CD14-positive monocyte (primary cell): ENCODE measurements around the gene LFNG. TPM values are rescaled to one million over a fixed set of nuclear protein-coding genes. Genes with fewer than 3 reads are reported as not detected.

Experiments
- DNase-seq, 3 donors: peaks; one replicate each; pipeline ENCODE4 v3.0.0-alpha.2; 2011 to 2022
- H2AFZ ChIP-seq: 2 replicates; pipeline ENCODE4 v1.6.0; 2012; ENCODE audit warnings: mild to moderate bottlenecking, low read depth, low read length, inconsistent platforms; ENCODE audit not compliant: insufficient read depth, poor library complexity, severe bottlenecking
- H3K27ac ChIP-seq, 2 donors: 1 replicate in 1 of 2; 2 replicates in 1 of 2; pipeline ENCODE4 v1.5.1; 2012 to 2013; ENCODE audit warnings: low read length in 2 of 2, control low read depth in 1 of 2, inconsistent platforms in 1 of 2, low read depth in 1 of 2, mild to moderate bottlenecking in 1 of 2
- H3K27me3 ChIP-seq, 2 donors: one replicate each; pipeline versions ENCODE4 v1.6.0 to v1.6.1; 2011 to 2013; ENCODE audit warnings: low read length in 2 of 2; ENCODE audit not compliant: control insufficient read depth in 2 of 2, insufficient read depth in 2 of 2
- H3K36me3 ChIP-seq, 2 donors: replicated peaks in 1 of 2; 1 replicate in 1 of 2; 2 replicates in 1 of 2; pipeline versions ENCODE4 v1.5.1 to v1.6.1; 2012 to 2013; ENCODE audit warnings: low read length in 2 of 2, control low read depth in 1 of 2, inconsistent platforms in 1 of 2, mild to moderate bottlenecking in 1 of 2; ENCODE audit not compliant: insufficient read depth in 2 of 2, control insufficient read depth in 1 of 2
- H3K4me1 ChIP-seq, 2 donors: 1 replicate in 1 of 2; 2 replicates in 1 of 2; pipeline versions ENCODE4 v1.5.1 to v1.6.1; 2012 to 2013; ENCODE audit warnings: low read length in 2 of 2, control low read depth in 1 of 2, inconsistent platforms in 1 of 2, mild to moderate bottlenecking in 1 of 2, moderate library complexity in 1 of 2; ENCODE audit not compliant: insufficient read depth in 2 of 2, control insufficient read depth in 1 of 2
- H3K4me2 ChIP-seq: replicated peaks from 2 replicates; pipeline ENCODE3; 2012; ENCODE audit warnings: low read length, moderate library complexity, mild to moderate bottlenecking; ENCODE audit not compliant: poor library complexity, severe bottlenecking; ENCODE audit errors: extremely low read depth
- H3K4me3 ChIP-seq, 3 experiments: fragments of 200-600 bp in 1 of 3; sonication (generic) in 1 of 3; replicated peaks in 1 of 3; 1 replicate in 2 of 3; 2 replicates in 1 of 3; pipeline ENCODE4 v1.5.1; 2011 to 2013; ENCODE audit warnings: low read length in 3 of 3, mild to moderate bottlenecking in 3 of 3, control low read depth in 2 of 3, low read depth in 2 of 3, inconsistent platforms in 1 of 3, moderate library complexity in 1 of 3
- H3K79me2 ChIP-seq: 2 replicates; pipeline ENCODE4 v1.6.0; 2012; ENCODE audit warnings: mild to moderate bottlenecking, control low read depth, inconsistent platforms, low read length, moderate library complexity; ENCODE audit not compliant: insufficient read depth
- H3K9ac ChIP-seq: 2 replicates; pipeline ENCODE4 v1.6.0; 2017; ENCODE audit warnings: low read length, mild to moderate bottlenecking; ENCODE audit not compliant: insufficient read depth, poor library complexity, severe bottlenecking
- H3K9me3 ChIP-seq, 2 donors: replicated peaks in 1 of 2; 1 replicate in 1 of 2; 2 replicates in 1 of 2; pipeline versions ENCODE4 v1.5.1 to v1.6.1; 2012 to 2013; ENCODE audit warnings: low read length in 2 of 2, control low read depth in 1 of 2; ENCODE audit not compliant: control insufficient read depth in 1 of 2, insufficient read depth in 1 of 2
- H4K20me1 ChIP-seq: 2 replicates; pipeline ENCODE4 v1.6.0; 2012; ENCODE audit warnings: mild to moderate bottlenecking, low read length, control low read depth, moderate library complexity; ENCODE audit not compliant: insufficient read depth
- H3K27ac Mint-ChIP-seq, 7 donors: one replicate each; pipeline ENCODE4 v1.8.0; 2020; ENCODE audit warnings: mild to moderate bottlenecking in 7 of 7, mixed read lengths in 7 of 7, moderate library complexity in 6 of 7, inconsistent platforms in 2 of 7
- H3K27me3 Mint-ChIP-seq, 3 donors: one replicate each; pipeline ENCODE4 v1.8.0; 2021 to 2022; ENCODE audit warnings: low read depth in 3 of 3, mild to moderate bottlenecking in 3 of 3, mixed read lengths in 3 of 3, moderate library complexity in 3 of 3, inconsistent platforms in 1 of 3
- H3K36me3 Mint-ChIP-seq, 2 donors: one replicate each; pipeline ENCODE4 v1.8.0; 2020; ENCODE audit warnings: mixed read lengths in 2 of 2, inconsistent platforms in 1 of 2, mild to moderate bottlenecking in 1 of 2
- H3K4me1 Mint-ChIP-seq: one replicate; pipeline ENCODE4 v1.8.0; 2020; ENCODE audit warnings: mild to moderate bottlenecking, mixed read lengths
- H3K4me3 Mint-ChIP-seq, 2 donors: one replicate each; pipeline ENCODE4 v1.8.0; 2020; ENCODE audit warnings: mild to moderate bottlenecking in 2 of 2, mixed read lengths in 2 of 2, moderate library complexity in 1 of 2
- H3K9me3 Mint-ChIP-seq, 7 donors: one replicate each; pipeline ENCODE4 v1.8.0; 2020 to 2022; ENCODE audit warnings: mixed read lengths in 7 of 7, mild to moderate bottlenecking in 6 of 7, moderate library complexity in 6 of 7, inconsistent platforms in 2 of 7
- CTCF ChIP-seq: fragments of 200-600 bp; IDR thresholded peaks from one replicate; pipeline ENCODE4 v1.8.0; 2022; ENCODE audit warnings: antibody characterized with exemption, mild to moderate bottlenecking
- WGBS: methylation state at CpG from one replicate; pipeline ENCODE4 v1.1.5; 2013; ENCODE audit warnings: missing lambda C conversion rate; ENCODE audit not compliant: insufficient coverage; 5-methylcytosine and 5-hydroxymethylcytosine counted together
- intact Hi-C, 2 donors: fragments of 100-400 bp; cut with micrococcal nuclease; formaldehyde crosslinking; loops; one replicate each; pipeline versions ENCODE4 v1.15.0 to v1.15.1; 2023
- polyA plus RNA-seq, 3 donors: library from polyadenylated mRNA; depleted of rRNA in 1 of 3; unstranded in 2 of 3; stranded (reverse) in 1 of 3; fragments of 300-500 nt in 2 of 3; fragments of >200 nt in 1 of 3; fragmentation: Illumina TruSeq in 2 of 3; gene quantifications; 1 replicate in 2 of 3; 2 replicates in 1 of 3; pipeline ENCODE4 v1.2.3, GENCODE V29; 2012 to 2021

The LFNG gene
- polyA plus RNA-seq, 3 donors = 1.9 to 121 (median 2.2) TPM

- WGBS = 50% methylated on average over 3 of the region's 12 CpGs
- H3K36me3 Mint-ChIP-seq = peaks cover 3 to 5% of the 10 kb centered on the region in 2 donors
- Histone ChIP-seq H3K4me1 (peaks cover 0 to 5% of the 10 kb centered on the region in 2 donors), H3K4me3 (no peak overlapping the region), H3K36me3 (no peaks in the 10 kb centered on the region), H3K27ac (no peak overlapping the region), H2AFZ (no peak overlapping the region), H3K27me3 (no peaks in the 10 kb centered on the region), H4K20me1 (no peaks in the 10 kb centered on the region), H3K79me2 (no peaks in the 10 kb centered on the region), H3K4me2 (no peak overlapping the region), H3K9me3 (peaks cover 11 to 15% of the 10 kb centered on the region in 2 donors), H3K9ac (no peak overlapping the region)
- peaks cover 11 to 17% (median 13%) of the 10 kb centered on the region in 7 donors for H3K9me3 Mint-ChIP-seq
- H3K4me1 Mint-ChIP-seq = peaks cover 5% of the 10 kb centered on the region
- no peak overlapping the region for H3K27ac Mint-ChIP-seq
- no peak for TF ChIP-seq CTCF
- intact Hi-C loops = no loop called here
- DNase-seq = no peak
- peaks cover 9 to 25% (median 13%) of the 10 kb centered on the region in 3 donors for H3K27me3 Mint-ChIP-seq
- H3K4me3 Mint-ChIP-seq = no peak overlapping the region
Measured at GRCh38 chr7:2484868-2485267, 34.7 kb upstream of the LFNG start.

GRCh38 chr7:2487586-2488271 lies 31.8 kb upstream of the LFNG start:
- Mint-ChIP-seq H3K4me3 (no peak overlapping the region), H3K27me3 (peaks cover 8 to 27% (median 8%) of the 10 kb centered on the region in 3 donors), H3K27ac (no peak overlapping the region), H3K4me1 (peaks cover 5% of the 10 kb centered on the region), H3K36me3 (peaks cover 3 to 4% of the 10 kb centered on the region in 2 donors), H3K9me3 (peaks cover 8 to 14% (median 10%) of the 10 kb centered on the region in 7 donors)
- H3K9me3 ChIP-seq = peaks cover 8 to 11% of the 10 kb centered on the region in 2 donors
- DNase-seq = no peak
- H3K27ac ChIP-seq = no peak overlapping the region
- H3K9ac ChIP-seq = no peak overlapping the region
- H3K27me3 ChIP-seq = no peaks in the 10 kb centered on the region
- intact Hi-C loops = no loop called here
- no peak for TF ChIP-seq CTCF
- WGBS = 94% methylated on average over 9 of the region's 14 CpGs
- no peaks in the 10 kb centered on the region for H4K20me1 ChIP-seq
- H3K36me3 ChIP-seq = no peaks in the 10 kb centered on the region
- peaks cover 0 to 5% of the 10 kb centered on the region in 2 donors for H3K4me1 ChIP-seq
- no peak overlapping the region for H2AFZ ChIP-seq
- no peak overlapping the region for H3K4me3 ChIP-seq
- no peaks in the 10 kb centered on the region for H3K79me2 ChIP-seq
- no peak overlapping the region for H3K4me2 ChIP-seq
